ENCODE data around the gene TMEM132E.
A peak's percentile ranks its signal among the peaks of the same experiment; 100 is the strongest.

DNA sequence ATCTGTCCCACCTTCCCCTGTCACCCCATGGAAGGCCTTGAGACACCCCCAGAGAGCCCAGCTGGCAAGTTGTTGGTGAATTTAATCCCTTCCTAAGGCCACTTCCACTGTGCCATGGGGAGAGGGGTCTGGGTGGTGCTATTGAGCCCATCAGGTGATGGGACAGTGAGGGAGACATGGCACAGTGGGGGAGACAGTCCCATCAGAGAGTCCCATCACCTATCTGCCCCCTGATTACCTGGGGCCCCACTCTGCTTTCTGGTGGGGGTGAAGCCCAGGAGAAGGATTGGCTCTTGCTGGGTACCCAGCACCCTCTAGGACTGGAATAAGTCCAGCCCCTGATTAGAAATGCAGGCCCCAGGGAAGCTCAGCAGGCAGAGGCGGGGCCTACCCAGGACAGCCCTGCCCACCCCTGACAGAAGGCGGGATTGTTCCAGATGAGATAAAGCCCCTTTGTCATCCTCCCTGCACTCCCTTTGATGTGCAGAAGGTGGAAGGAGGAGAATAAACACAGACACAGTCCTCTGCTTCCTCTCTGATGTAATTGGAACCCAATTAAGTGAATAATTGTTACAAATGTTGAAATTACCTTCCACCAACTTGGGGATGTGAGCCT is 18.9 kb downstream of the TMEM132E start:
- peak; percentile 53 for TF ChIP-seq GATA2 (IDR thresholded peaks at IDR 0.05; ENCODE audit: low read depth, low read length)
- TF ChIP-seq GATA3 (IDR thresholded peaks at IDR 0.05; ENCODE audit: low read depth, low read length): no peak

Data from SH-SY5Y (cell line).